Activated CD4-positive, alpha-beta T cell treated with anti-CD3 and anti-CD28 coated beads, Interleukin-2, amount 50 U/mL, for 16 hours (primary cell): ENCODE measurements around the gene SLC35F3.

Source experiments
- DNase-seq: peaks from one replicate; pipeline ENCODE4 v3.0.0-alpha.2; 2020

The SLC35F3 gene

GRCh38 chr1:233912909-233913308 lies 8.4 kb downstream of the SLC35F3 start:
- no peak for DNase-seq

- no peak for DNase-seq
Observed at GRCh38 chr1:233916706-233917105, 12.2 kb downstream of the SLC35F3 start.

GRCh38 chr1:233919786-233920185 lies 15.3 kb downstream of the SLC35F3 start:
- no peak for DNase-seq

GRCh38 chr1:233928123-233928522 lies 23.6 kb downstream of the SLC35F3 start:
- DNase-seq: no peak

GRCh38 chr1:233933339-233933738 lies 28.9 kb downstream of the SLC35F3 start:
- no peak for DNase-seq

GRCh38 chr1:233935297-233935868 lies 30.9 kb downstream of the SLC35F3 start:
- no peak for DNase-seq

- DNase-seq: no peak
Observed at GRCh38 chr1:233936422-233936821, 31.9 kb downstream of the SLC35F3 start.

GRCh38 chr1:233936842-233937241 lies 32.4 kb downstream of the SLC35F3 start:
- DNase-seq: no peak

GRCh38 chr1:233938476-233938875 lies 34.0 kb downstream of the SLC35F3 start:
- no peak for DNase-seq

GRCh38 chr1:233939451-233939850 lies 35.0 kb downstream of the SLC35F3 start:
- DNase-seq: no peak

- no peak for DNase-seq
Observed at GRCh38 chr1:233940908-233941307, 36.4 kb downstream of the SLC35F3 start.

- DNase-seq: no peak
Observed at GRCh38 chr1:233944601-233945000, 40.1 kb downstream of the SLC35F3 start.

GRCh38 chr1:233945573-233945972 lies 41.1 kb downstream of the SLC35F3 start:
- no peak for DNase-seq

GRCh38 chr1:233945979-233946378 lies 41.5 kb downstream of the SLC35F3 start:
- no peak for DNase-seq

- DNase-seq: no peak
Observed at GRCh38 chr1:233946724-233947123, 42.2 kb downstream of the SLC35F3 start.

- no peak for DNase-seq
Observed at GRCh38 chr1:233951804-233952203, 47.3 kb downstream of the SLC35F3 start.

GRCh38 chr1:233957691-233958090 lies 53.2 kb downstream of the SLC35F3 start:
- no peak for DNase-seq

GRCh38 chr1:233959102-233959501 lies 54.6 kb downstream of the SLC35F3 start:
- DNase-seq: no peak

- no peak for DNase-seq
Observed at GRCh38 chr1:233959971-233960370, 55.5 kb downstream of the SLC35F3 start.

GRCh38 chr1:233960386-233960785 lies 55.9 kb downstream of the SLC35F3 start:
- DNase-seq: no peak

GRCh38 chr1:233962878-233963277 lies 58.4 kb downstream of the SLC35F3 start:
- DNase-seq: no peak

GRCh38 chr1:233965856-233966255 lies 61.4 kb downstream of the SLC35F3 start:
- no peak for DNase-seq

- no peak for DNase-seq
Observed at GRCh38 chr1:233971753-233972152, 67.3 kb downstream of the SLC35F3 start.

GRCh38 chr1:233972563-233972950 lies 68.1 kb downstream of the SLC35F3 start:
- DNase-seq: no peak

GRCh38 chr1:233972951-233973635 lies 68.6 kb downstream of the SLC35F3 start:
- DNase-seq: no peak
